ENCODE data around the gene DHX16.

Gene DHX16

DNA sequence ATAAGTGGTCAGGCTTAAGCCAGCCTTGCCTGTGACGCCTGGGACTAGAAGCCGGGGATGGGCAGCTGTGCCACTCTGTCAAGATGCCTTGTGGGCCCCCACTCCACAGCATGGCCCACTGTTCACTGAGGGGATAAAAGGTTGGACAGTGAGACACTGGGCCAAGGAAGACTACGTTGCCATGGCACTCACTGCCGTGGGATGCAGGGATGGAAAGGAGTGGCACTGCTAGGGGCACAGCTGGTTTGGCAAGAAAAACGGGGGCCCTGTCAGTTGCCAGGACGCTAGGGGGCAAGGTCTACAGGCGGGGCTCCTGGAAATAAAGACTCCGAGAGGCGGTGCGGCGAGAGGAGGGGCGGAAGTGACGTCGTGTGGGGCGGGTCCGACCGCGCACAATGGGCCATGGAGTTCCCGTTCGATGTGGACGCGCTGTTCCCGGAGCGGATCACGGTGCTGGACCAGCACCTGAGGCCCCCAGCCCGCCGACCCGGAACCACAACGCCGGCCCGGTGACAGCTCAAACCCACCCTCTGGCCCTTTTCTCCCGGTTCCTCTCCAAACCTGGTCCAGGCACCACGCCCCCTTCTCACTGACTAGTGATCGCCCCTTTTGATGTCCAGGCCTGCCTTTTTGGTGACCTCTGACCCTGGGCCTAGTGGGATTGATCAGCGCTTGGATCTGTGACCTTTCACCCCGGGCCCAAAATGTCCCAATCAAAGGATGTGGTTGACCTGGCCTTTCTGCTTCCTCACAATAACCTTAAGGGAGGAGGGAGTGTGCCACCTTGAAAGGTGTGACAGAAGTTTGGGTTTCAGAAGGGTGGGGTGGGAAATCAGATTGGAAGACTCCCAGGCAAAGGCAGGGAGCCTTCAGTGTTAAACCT lies 46.1 kb downstream of the DHX16 start, which contains the start of gene ATAT1:
TSS of gene ATAT1 (plus strand) at position 391 of the 883 bp plus-strand sequence.
- peak; percentile 82 for DNase-seq (ENCODE audit: low read depth)

GRCh38 chr6:30625511-30625910 lies 47.3 kb downstream of the DHX16 start:
- no peak for DNase-seq (ENCODE audit: low read depth)

DNA sequence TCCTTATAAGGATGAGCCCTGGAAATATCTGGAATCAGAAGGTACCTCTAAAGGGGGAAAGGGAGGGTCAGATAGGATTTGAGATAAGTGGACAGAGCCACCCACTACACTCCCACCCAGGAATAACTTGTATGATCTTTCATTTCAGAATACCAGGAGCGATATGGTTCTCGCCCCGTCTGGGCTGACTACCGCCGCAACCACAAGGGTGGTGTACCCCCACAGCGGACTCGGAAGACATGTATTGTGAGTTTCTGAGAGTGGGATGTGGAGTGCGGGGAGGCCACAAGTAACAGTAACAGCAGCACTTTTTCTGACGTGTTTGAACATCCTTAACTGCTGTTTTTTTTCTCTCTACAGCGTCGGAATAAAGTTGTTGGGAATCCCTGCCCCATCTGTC lies 53.2 kb downstream of the DHX16 start:
- no peak for DNase-seq (ENCODE audit: low read depth)

DNA sequence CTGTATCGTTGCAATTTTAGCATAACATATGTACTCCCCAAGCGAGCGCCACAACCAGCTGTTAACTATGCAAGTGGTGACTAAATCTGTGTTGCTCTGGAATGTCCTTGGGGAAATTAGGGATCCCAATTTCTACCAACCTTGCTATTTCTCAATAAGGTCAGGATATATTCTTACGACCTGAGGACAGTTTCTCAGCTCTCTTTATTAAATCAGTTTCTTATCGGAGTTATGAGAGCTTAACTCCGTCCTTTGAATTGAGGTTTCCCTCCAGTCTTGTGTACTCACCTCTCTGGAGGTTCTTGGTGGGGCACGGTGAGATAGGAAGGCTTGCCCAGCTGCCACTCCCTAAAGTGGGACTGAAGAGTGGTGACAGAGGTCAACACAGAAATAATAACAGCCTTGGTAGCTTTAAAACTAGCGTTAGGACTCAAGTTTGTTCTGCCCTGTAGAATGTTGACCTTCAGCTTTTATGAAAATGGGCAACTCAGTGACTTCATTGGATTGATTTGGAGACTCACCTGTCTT lies 54.5 kb downstream of the DHX16 start:
- no peak for DNase-seq (ENCODE audit: low read depth)

- peak; percentile 96 for DNase-seq (ENCODE audit: low read depth)
Measured at GRCh38 chr6:30617565-30618269, 55.1 kb downstream of the DHX16 start, which contains the start of gene MRPS18B. Gene MRPS18B, plus strand, starts transcription at chr6:30617840. Its CDS starts 26 bp downstream, at chr6:30617866.

DNA sequence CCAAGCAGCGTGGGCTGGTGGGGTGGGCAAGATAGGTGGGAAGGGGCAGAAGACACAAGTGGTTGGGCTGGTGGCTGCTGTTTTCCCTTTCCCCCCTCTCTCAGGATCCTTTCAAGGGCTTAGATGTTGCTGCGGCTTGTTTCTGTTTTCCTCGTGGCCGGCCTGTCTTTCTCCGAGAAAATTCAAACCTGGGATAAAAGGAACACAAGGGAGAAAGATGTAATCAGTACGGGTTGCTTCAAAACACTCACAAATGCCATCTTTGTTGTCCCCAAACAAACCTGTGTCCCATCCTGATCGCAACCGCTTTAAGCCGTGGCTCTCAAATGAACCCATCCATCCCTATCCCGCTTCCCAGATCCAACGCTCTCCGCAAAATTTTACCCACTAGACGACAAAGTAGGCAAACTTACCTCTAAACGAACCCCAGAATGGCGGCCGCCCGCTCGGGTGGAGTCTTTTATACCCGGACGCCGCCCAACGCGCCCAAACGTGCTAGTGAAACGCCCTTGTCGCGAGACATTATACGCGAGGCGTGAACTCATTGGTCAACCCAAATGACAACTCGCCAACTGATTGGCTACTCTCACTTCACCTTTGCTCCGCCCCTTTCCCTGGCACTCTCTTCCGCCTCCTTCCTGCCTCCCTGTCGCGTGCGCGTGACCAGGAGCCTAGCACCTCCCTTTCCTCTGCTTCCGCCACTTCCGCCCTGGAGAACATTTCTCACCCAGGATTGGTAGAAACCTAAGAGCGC lies 55.8 kb downstream of the DHX16 start, which contains the start of gene PPP1R10:
TSS of gene PPP1R10 (minus strand) at position 433 of the 754 bp plus-strand sequence. CDS start 7,299 bp downstream, outside the sequence.
- DNase-seq (ENCODE audit: low read depth): peak; percentile 94

GRCh38 chr6:30615958-30616810 lies 56.6 kb downstream of the DHX16 start:
- peak; percentile 22 for DNase-seq (ENCODE audit: low read depth)

GRCh38 chr6:30615219-30615957 lies 57.4 kb downstream of the DHX16 start:
- peak; percentile 16 for DNase-seq (ENCODE audit: low read depth)

DNA sequence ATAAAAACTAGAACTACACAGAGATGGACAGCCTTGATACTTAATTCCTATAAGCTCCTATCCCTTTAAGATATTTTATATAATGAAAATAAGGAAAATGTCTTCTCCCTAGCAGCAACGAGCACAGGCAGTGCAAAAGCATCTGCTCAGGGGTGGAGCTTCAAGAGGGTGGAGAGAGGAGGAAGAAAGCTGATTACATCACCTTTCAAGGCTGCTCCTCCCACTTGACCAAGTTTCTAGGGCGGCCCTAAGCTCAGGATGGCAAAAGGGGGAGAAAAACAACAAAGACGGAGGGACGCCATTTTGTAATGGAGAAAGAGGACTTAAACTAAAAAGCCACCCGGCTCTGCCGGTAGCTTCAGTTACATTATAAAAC lies 58.0 kb downstream of the DHX16 start:
- peak; percentile 66 for DNase-seq (ENCODE audit: low read depth)

DNA sequence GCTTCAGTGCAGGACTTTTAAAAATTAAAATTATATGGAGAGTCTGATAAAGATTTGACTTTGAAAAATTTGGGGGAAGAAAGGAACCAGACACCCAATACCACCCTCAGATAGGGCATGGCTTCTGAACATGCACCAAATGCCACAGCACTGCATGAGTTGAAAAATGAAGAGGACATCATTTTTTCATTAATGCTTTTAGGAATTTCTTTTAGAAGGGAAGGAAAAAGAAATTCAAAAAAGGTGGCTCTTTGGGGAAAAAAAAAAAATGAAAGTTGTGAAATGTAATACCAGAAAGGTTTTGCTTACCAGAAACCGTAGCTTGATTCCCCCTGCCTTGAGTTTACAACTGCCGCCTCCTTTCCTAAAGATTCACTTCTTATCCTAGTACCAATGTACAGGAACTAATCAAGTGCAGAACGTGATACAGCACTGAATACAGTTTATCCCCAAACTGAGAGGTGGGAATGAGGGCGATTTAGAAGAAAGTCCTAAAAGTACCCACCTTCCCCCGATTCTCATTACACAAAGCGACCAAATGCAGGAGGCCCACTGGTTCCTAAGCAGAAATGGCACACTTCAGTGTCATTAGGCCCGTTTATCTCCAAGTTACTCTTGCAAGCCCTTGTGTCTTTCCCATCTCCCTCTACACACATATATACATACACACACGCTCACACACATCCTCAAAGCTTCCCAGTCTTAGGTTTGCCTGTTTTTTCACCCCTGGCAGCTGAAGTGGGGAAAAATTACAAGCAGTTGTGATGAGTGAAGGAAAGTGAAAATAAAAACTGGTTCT lies 58.6 kb downstream of the DHX16 start:
- no peak for DNase-seq (ENCODE audit: low read depth)

GRCh38 chr6:30613251-30614043 lies 59.4 kb downstream of the DHX16 start:
- no peak for DNase-seq (ENCODE audit: low read depth)

DNA sequence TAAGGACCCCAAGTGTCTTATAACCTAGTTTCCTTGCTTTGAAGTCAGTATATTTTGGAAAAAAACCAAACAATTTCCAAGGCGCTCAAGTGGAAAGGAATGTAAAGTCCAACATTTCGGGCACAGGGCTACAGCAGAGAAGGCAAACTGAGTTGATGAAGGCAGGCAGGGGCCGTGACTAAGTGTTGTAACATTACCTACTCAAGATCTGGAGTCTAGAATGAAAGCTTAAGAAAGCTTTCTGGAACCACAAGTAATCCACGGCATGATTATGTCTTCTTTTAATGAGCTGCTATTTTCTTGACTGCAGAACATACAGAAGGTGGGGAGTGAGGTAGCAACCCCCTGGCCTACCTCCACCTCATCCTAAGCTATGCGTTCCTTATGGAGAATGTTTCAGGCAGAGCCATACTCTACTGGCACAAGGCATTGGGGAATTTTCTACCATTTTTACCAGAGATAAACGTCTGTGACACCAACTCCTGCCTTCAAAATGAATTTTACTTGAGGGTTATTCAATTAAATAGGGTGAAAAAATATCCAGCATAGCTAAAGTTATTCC lies 60.0 kb downstream of the DHX16 start:
- no peak for DNase-seq (ENCODE audit: low read depth)

DNA sequence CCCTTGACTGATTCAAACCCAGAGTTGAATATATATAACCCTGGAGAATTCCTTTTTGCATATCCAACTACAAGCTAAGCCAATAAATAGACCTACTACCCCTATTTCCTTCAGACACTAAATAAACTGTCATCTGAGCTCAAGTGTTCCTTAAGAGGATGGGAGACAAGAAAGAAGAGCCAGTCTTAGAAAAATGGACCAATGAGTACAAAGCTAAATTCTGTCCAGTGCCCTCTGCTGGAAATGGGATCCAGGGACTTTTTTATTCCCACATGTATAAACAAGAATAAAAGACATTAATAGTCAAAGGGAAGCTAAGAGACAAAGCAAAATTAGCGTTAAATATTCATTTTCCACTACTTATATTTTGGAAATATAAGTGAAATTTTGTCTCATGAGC lies 60.6 kb downstream of the DHX16 start:
- no peak for DNase-seq (ENCODE audit: low read depth)

GRCh38 chr6:30611856-30612194 lies 61.0 kb downstream of the DHX16 start:
- DNase-seq (ENCODE audit: low read depth): no peak

GRCh38 chr6:30611150-30611855 lies 61.5 kb downstream of the DHX16 start:
- no peak for DNase-seq (ENCODE audit: low read depth)

- DNase-seq (ENCODE audit: low read depth): no peak
Measured at GRCh38 chr6:30610065-30610464, 62.7 kb downstream of the DHX16 start.

DNA sequence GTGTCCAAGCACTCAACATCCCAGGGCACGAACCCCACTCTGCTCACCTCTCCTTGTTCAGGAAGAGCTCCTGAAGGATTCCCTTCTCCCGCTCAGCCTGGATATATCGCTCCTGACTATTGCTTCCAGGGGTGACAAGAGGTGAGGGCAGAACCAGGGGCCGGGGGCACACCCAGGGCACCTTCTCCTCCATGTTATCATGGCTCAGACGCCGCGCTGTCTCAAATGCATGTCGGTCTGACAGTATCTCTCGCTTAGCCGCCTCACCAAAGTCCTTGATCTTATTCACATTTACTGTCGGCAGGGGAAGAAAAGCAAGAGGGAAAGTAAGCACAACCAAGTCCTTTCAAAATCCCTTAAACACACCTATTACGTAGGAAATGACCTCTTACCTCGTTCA lies 68.8 kb downstream of the DHX16 start:
- DNase-seq (ENCODE audit: low read depth): no peak
